Colonic mucosa (tissue), 4 donors: ENCODE results near the gene HMX3. TPM values are rescaled to one million over a fixed set of nuclear protein-coding genes. Genes with fewer than 3 reads are reported as not detected.

Experiments
- DNase-seq: peaks from one replicate; pipeline ENCODE4 v3.0.0-alpha.2; 2020
- H3K27ac ChIP-seq: fragments of 200-600 bp; one replicate; pipeline ENCODE4 v1.8.0; 2021
- H3K27me3 ChIP-seq: fragments of 200-600 bp; one replicate; pipeline ENCODE4 v1.8.0; 2021
- H3K36me3 ChIP-seq: fragments of 200-600 bp; one replicate; pipeline ENCODE4 v1.8.0; 2021
- H3K4me1 ChIP-seq: fragments of 200-600 bp; one replicate; pipeline ENCODE4 v1.8.0; 2021; ENCODE audit warnings: mild to moderate bottlenecking
- H3K4me3 ChIP-seq: fragments of 200-600 bp; one replicate; pipeline ENCODE4 v1.8.0; 2021
- H3K9ac ChIP-seq, 2 donors: one replicate each; pipeline ENCODE4 v1.7.0; 2013; ENCODE audit warnings: control low read depth in 2 of 2, low read depth in 2 of 2, low read length in 2 of 2
- H3K9me3 ChIP-seq: fragments of 200-600 bp; one replicate; pipeline ENCODE4 v1.8.0; 2021
- CTCF ChIP-seq: fragments of 200-600 bp; IDR thresholded peaks from one replicate; pipeline ENCODE4 v1.8.0; 2022; ENCODE audit warnings: antibody characterized with exemption, mild to moderate bottlenecking
- intact Hi-C: fragments of 100-400 bp; cut with DNase I; formaldehyde crosslinking; loops from one replicate; pipeline ENCODE4 v1.14.1; 2022
- total RNA-seq, 2 donors: library from RNA; stranded (reverse); fragmentation: NEBNext Ultra II Directional in 1 of 2; extraction: Animal tissue kit (Norgen Biotek cat#: 25700) in 1 of 2; gene quantifications; one replicate each; pipeline ENCODE4 v1.2.1, GENCODE V29; 2021
- donor health status: healthy.
- donor health status: DM: no; HTN: no; CAD: no.
- donor health status: DM: no; HTN: no; CAD: no.

The HMX3 gene
- total RNA-seq, 2 donors from 2014 or later = 0.35 to 0.64 TPM

GRCh38 chr10:123140164-123140982 is 4.6 kb downstream of the HMX3 start:
- H3K9ac ChIP-seq = no peak overlapping the region
- H3K27ac ChIP-seq = no peak overlapping the region
- no peak overlapping the region for H3K4me3 ChIP-seq
- intact Hi-C loops = no loop called here
- H3K4me1 ChIP-seq = peaks cover 3% of the 10 kb centered on the region
- no peaks in the 10 kb centered on the region for H3K36me3 ChIP-seq
- TF ChIP-seq CTCF = no peak
- H3K9me3 ChIP-seq = no peaks in the 10 kb centered on the region
- DNase-seq = no peak
- H3K27me3 ChIP-seq = peaks cover 99% of the 10 kb centered on the region

GRCh38 chr10:123140983-123141390 is 5.2 kb downstream of the HMX3 start:
- Histone ChIP-seq H3K9me3 (no peaks in the 10 kb centered on the region), H3K4me1 (no peaks in the 10 kb centered on the region), H3K9ac (no peak overlapping the region), H3K4me3 (no peak overlapping the region), H3K36me3 (no peaks in the 10 kb centered on the region), H3K27ac (no peak overlapping the region), H3K27me3 (peaks cover 99% of the 10 kb centered on the region)
- intact Hi-C loops = no loop called here
- no peak for DNase-seq
- TF ChIP-seq CTCF = no peak

GRCh38 chr10:123141791-123142700 is 6.3 kb downstream of the HMX3 start:
- no peaks in the 10 kb centered on the region for H3K36me3 ChIP-seq

GRCh38 chr10:123142701-123143161 is 7.0 kb downstream of the HMX3 start:
- H3K4me3 ChIP-seq = no peak overlapping the region
- H3K36me3 ChIP-seq = no peaks in the 10 kb centered on the region
- no peak overlapping the region for H3K27ac ChIP-seq
- H3K9me3 ChIP-seq = no peaks in the 10 kb centered on the region
- peaks cover under 1% of the 10 kb centered on the region for H3K4me1 ChIP-seq
- H3K9ac ChIP-seq = no peak overlapping the region
- TF ChIP-seq CTCF = no peak
- intact Hi-C loops = no loop called here
- no peak for DNase-seq
- peaks cover 99% of the 10 kb centered on the region for H3K27me3 ChIP-seq

More at GRCh38 chr10:123141791-123142700, 6.3 kb downstream of the HMX3 start:
- no peak for DNase-seq
- H3K4me1 ChIP-seq = no peaks in the 10 kb centered on the region
- no peak overlapping the region for H3K27ac ChIP-seq
- peaks cover 99% of the 10 kb centered on the region for H3K27me3 ChIP-seq
- H3K4me3 ChIP-seq = no peak overlapping the region
- TF ChIP-seq CTCF = no peak
- H3K9ac ChIP-seq = no peak overlapping the region
- intact Hi-C loops = no loop called here
- no peaks in the 10 kb centered on the region for H3K9me3 ChIP-seq

- Histone ChIP-seq H3K27me3 (peaks cover 99% of the 10 kb centered on the region), H3K27ac (no peak overlapping the region), H3K4me3 (no peak overlapping the region), H3K9me3 (no peaks in the 10 kb centered on the region), H3K4me1 (peaks cover 6% of the 10 kb centered on the region), H3K9ac (peak overlapping the region in 1 of 2 donors; percentile 2), H3K36me3 (no peaks in the 10 kb centered on the region)
- intact Hi-C loops = no loop called here
- no peak for TF ChIP-seq CTCF
- DNase-seq = no peak
Observed at GRCh38 chr10:123143162-123143824, 7.5 kb downstream of the HMX3 start.
